Measurements from ENCODE around the gene ACBD3. TPM values are rescaled to one million over a fixed set of nuclear protein-coding genes. Genes with fewer than 3 reads are reported as not detected.

Gene ACBD3
- total and polyA plus RNA-seq, 10 of the 15 experiments (the other 5 are each of a cell fraction or from before 2014, with no cell fraction given), result 7.5 to 27.9 (median 20.3) TPM

DNA sequence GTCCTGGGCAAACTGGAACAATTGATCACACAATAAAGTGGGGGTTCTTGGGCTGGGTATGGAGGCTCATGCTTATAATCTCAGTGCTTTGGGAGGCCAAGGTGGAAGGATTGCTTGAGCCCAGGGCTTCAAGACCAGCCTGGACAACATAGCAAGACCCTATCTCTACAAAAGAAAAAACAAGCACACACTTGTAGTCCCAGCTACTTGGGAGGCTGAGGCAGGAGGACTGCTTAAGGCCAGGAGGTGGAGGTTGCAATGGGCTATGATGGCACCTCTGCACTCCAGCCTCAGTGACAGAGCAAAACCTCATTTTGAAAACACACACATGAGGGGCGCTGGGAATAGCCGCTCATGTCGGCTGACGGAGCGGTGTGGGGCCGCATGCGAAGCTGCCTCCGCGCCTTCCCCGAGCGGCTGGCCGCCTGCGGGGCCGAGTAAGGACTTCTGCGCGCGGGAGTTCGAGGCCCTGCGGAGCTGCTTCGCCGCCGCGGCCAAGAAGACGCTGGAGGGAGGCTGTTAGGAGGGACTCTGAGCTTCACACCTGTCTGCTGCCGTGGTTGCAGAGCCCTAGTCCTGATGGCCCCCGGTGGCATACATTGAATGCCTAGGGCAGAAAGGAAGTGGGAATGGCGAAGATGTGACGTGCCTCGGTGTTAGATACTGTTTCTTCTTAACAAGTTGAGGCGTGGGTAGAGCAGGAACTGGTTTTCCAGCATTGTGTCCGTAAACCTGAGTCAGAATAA, 59.5 kb downstream of the ACBD3 start:
- no peaks in the 10 kb centered on the region for H3K36me3 ChIP-seq (ENCODE audit: control insufficient read depth in 2 of 2, insufficient read depth in 2 of 2, low read length in 1 of 2)
- TF ChIP-seq ZSCAN29 (IDR thresholded peaks at IDR 0.05) (no peak), GATAD2B (conservative IDR thresholded peaks at IDR 0.05; ENCODE audit: low read depth) (peak; percentile 66), JUNB (IDR thresholded peaks at IDR 0.05) (no peak), DPF2 (IDR thresholded peaks at IDR 0.05) (no peak), ZBTB33 (IDR thresholded peaks at IDR 0.05) (0 out of 2 replicates have a peak, but pooled peaks have one; percentile 24), POLR2AphosphoS5 (IDR thresholded peaks at IDR 0.05; ENCODE audit: low read length) (no peak), ZBTB40 (IDR thresholded peaks at IDR 0.05; ENCODE audit: borderline replicate concordance) (no peak), SPI1 (IDR thresholded peaks at IDR 0.05; ENCODE audit: borderline replicate concordance, insufficient read depth, low read depth, low read length) (peak; percentile 23; the same call in 1 of the 2 replicates), MEF2A (IDR thresholded peaks at IDR 0.05; ENCODE audit: insufficient read depth, low read depth, low read length) (no peak), MXI1 (IDR thresholded peaks at IDR 0.05; ENCODE audit: low read depth, low read length) (no peak)
- TF ChIP-seq, protein P1, sequence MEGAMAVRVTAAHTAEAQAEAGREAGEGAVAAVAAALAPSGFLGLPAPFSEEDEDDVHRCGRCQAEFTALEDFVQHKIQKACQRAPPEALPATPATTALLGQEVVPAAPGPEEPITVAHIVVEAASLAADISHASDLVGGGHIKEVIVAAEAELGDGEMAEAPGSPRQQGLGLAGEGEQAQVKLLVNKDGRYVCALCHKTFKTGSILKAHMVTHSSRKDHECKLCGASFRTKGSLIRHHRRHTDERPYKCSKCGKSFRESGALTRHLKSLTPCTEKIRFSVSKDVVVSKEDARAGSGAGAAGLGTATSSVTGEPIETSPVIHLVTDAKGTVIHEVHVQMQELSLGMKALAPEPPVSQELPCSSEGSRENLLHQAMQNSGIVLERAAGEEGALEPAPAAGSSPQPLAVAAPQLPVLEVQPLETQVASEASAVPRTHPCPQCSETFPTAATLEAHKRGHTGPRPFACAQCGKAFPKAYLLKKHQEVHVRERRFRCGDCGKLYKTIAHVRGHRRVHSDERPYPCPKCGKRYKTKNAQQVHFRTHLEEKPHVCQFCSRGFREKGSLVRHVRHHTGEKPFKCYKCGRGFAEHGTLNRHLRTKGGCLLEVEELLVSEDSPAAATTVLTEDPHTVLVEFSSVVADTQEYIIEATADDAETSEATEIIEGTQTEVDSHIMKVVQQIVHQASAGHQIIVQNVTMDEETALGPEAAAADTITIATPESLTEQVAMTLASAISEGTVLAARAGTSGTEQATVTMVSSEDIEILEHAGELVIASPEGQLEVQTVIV (IDR thresholded peaks at IDR 0.05; ENCODE audit: borderline replicate concordance, partially characterized antibody), result no peak
- WGBS (ENCODE audit: insufficient coverage, insufficient replicate concordance, low lambda C conversion rate, missing lambda C conversion rate), result 83% methylated on average over 29 of the region's 31 CpGs
- intact Hi-C loops (cut with micrococcal nuclease; ENCODE audit: unreplicated experiment) (loop anchor here (5.0 to 10.0 kb wide), 4 partner anchors 35 to 478 kb away; partner anchors contain the start of genes LIN9 and PARP1), in situ Hi-C loops (cut with MboI) (no loop called here)
- FAIRE-seq, result peak; percentile 77
- ChIA-PET POLR2A (interaction anchor here (0.9 to 3.7 kb wide), 6 partner anchors 11 to 129 kb away, joined by 3 to 22 read pairs (median 10); no protein-coding TSS in a partner anchor), SMC1A (ENCODE audit: uncharacterized antibody, unreplicated experiment) (interaction anchor here (1.2 to 7.1 kb wide), 11 partner anchors 16 to 280 kb away, joined by 3 to 213 read pairs (median 23); partner anchors contain the start of gene PARP1), CTCF (interaction anchor here (0.6 to 12.3 kb wide), 18 partner anchors 9 to 280 kb away, joined by 3 to 505 read pairs (median 10); partner anchors contain the start of genes H3-3A, LIN9 and PARP1), RAD21 (ENCODE audit: unreplicated experiment) (interaction anchor here (1.1 to 5.4 kb wide), 9 partner anchors 16 to 279 kb away, joined by 3 to 118 read pairs (median 19); no protein-coding TSS in a partner anchor)
- DNase-seq (ENCODE audit: low read depth, low spot score), result no peak
- peak overlapping the region; percentile 67 for H3K4me2 ChIP-seq (ENCODE audit: control insufficient read depth, insufficient read depth)
- ATAC-seq, result no peak; the same call in 2 of the 3 replicates
- peak overlapping the region; percentile 29; the same call in 1 of the 2 replicates for H3K4me3 ChIP-seq
- H3K79me2 ChIP-seq (ENCODE audit: control insufficient read depth, insufficient read depth, low read length), result no peaks in the 10 kb centered on the region
- peak overlapping the region; percentile 79 for H3K27ac ChIP-seq (ENCODE audit: control insufficient read depth, insufficient read depth)
- H4K20me1 ChIP-seq (ENCODE audit: control insufficient read depth, insufficient read depth), result no peaks in the 10 kb centered on the region
- H3K9ac ChIP-seq (ENCODE audit: control insufficient read depth, insufficient read depth, low read length), result no peak overlapping the region
- peaks cover 31% of the 10 kb centered on the region for H3K4me1 ChIP-seq (ENCODE audit: control insufficient read depth, insufficient read depth, low read length)
- H2AFZ ChIP-seq (ENCODE audit: control insufficient read depth, low read depth, low read length), result peak overlapping the region; percentile 34
- H3K27me3 ChIP-seq (replicated peaks in 1 of 2; ENCODE audit: control insufficient read depth in 2 of 2, insufficient read depth in 2 of 2, low read length in 1 of 2), result no peaks in the 10 kb centered on the region
- BruUV-seq (replicated peaks), result no TSS peak
- H3K9me3 ChIP-seq (replicated peaks; ENCODE audit: control insufficient read depth, insufficient read depth, low read length), result no peaks in the 10 kb centered on the region; the same call in 2 of the 3 replicates

Measured in GM12878 (cell line).